Endodermal cell (in vitro differentiated cells): ENCODE data around the gene PLXNA2. TPM values are rescaled to one million over a fixed set of nuclear protein-coding genes. Genes with fewer than 3 reads are reported as not detected.
A peak's percentile ranks its signal among the peaks of the same experiment; 100 is the strongest.

Source experiments
- DNase-seq: peaks from one replicate; pipeline ENCODE4 v3.0.0-alpha.2; 2017
- H3K27ac ChIP-seq: 2 replicates; pipeline ENCODE4 v1.5.1; 2013; ENCODE audit warnings: mild to moderate bottlenecking, low read depth, low read length, moderate library complexity
- H3K27me3 ChIP-seq: 2 replicates; pipeline ENCODE4 v1.6.1; 2013; ENCODE audit warnings: mild to moderate bottlenecking, low read length, moderate library complexity; ENCODE audit not compliant: insufficient read depth, control insufficient read depth, poor library complexity, severe bottlenecking
- H3K36me3 ChIP-seq: 2 replicates; pipeline ENCODE4 v1.7.0; 2013; ENCODE audit warnings: mild to moderate bottlenecking, low read length, moderate library complexity; ENCODE audit not compliant: control insufficient read depth, insufficient read depth
- H3K4me1 ChIP-seq: one replicate; pipeline ENCODE4 v1.7.0; 2013; ENCODE audit warnings: low read length; ENCODE audit not compliant: control insufficient read depth, insufficient read depth
- H3K4me3 ChIP-seq: 2 replicates; pipeline ENCODE4 v1.5.1; 2013; ENCODE audit warnings: mild to moderate bottlenecking, low read length, moderate library complexity
- H3K9ac ChIP-seq: 2 replicates; pipeline ENCODE4 v1.6.1; 2013; ENCODE audit warnings: mild to moderate bottlenecking, low read length, moderate library complexity; ENCODE audit not compliant: poor library complexity, severe bottlenecking; ENCODE audit errors: extremely low read depth
- H3K9me3 ChIP-seq: 2 replicates; pipeline ENCODE4 v1.6.1; 2013; ENCODE audit warnings: mild to moderate bottlenecking, low read length, moderate library complexity; ENCODE audit not compliant: control insufficient read depth
- H3K27ac Mint-ChIP-seq: 2 replicates; pipeline ENCODE4 v1.8.0; 2020; ENCODE audit warnings: mixed read lengths
- H3K27me3 Mint-ChIP-seq: 2 replicates; pipeline ENCODE4 v1.8.0; 2021; ENCODE audit warnings: mild to moderate bottlenecking, mixed read lengths; ENCODE audit not compliant: insufficient read depth
- H3K36me3 Mint-ChIP-seq: 2 replicates; pipeline ENCODE4 v1.8.0; 2020; ENCODE audit warnings: low read depth, mixed read lengths
- H3K4me1 Mint-ChIP-seq: 2 replicates; pipeline ENCODE4 v1.8.0; 2020; ENCODE audit warnings: mixed read lengths
- H3K4me3 Mint-ChIP-seq: 2 replicates; pipeline ENCODE4 v1.8.0; 2020; ENCODE audit warnings: mild to moderate bottlenecking, moderate library complexity, mixed read lengths
- H3K9me3 Mint-ChIP-seq: 2 replicates; pipeline ENCODE4 v1.8.0; 2020; ENCODE audit warnings: mild to moderate bottlenecking, mixed read lengths
- CTCF ChIP-seq: fragments of 200-600 bp; sonication (generic); conservative IDR thresholded peaks from 2 replicates; pipeline ENCODE4 v1.5.0; 2021; ENCODE audit warnings: antibody characterized with exemption, mild to moderate bottlenecking
- WGBS, 2 experiments: methylation state at CpG; one replicate each; pipeline versions ENCODE4 v1.1.5 to v1.1.7; 2013; ENCODE audit warnings: missing lambda C conversion rate in 2 of 2, mixed read lengths in 1 of 2; ENCODE audit not compliant: insufficient coverage in 1 of 2, insufficient read length in 1 of 2; 5-methylcytosine and 5-hydroxymethylcytosine counted together
- total RNA-seq, 2 donors: library from RNA; stranded (reverse); fragmentation: NEBNext Ultra II Directional in 1 of 2; extraction: Animal tissue kit (Norgen Biotek cat#: 25700) in 1 of 2; gene quantifications; 2 replicates in 1 of 2; 3 replicates in 1 of 2; pipeline ENCODE4 v1.2.1, GENCODE V29; 2021

Gene PLXNA2
- total RNA-seq, 2 donors from 2014 or later, result 61.2 to 86.1 TPM

GRCh38 chr1:208242146-208242545, 2.0 kb downstream of the PLXNA2 start:
- Mint-ChIP-seq H3K27ac (no peak overlapping the region), H3K27me3 (peaks cover 28% of the 10 kb centered on the region), H3K36me3 (no peaks in the 10 kb centered on the region), H3K4me3 (peak overlapping the region; percentile 93), H3K4me1 (peaks cover 61% of the 10 kb centered on the region), H3K9me3 (no peaks in the 10 kb centered on the region)
- DNase-seq, result peak; percentile 38
- Histone ChIP-seq H3K9me3 (no peaks in the 10 kb centered on the region), H3K36me3 (peaks cover 57% of the 10 kb centered on the region), H3K4me1 (peaks cover 19% of the 10 kb centered on the region), H3K27ac (no peak overlapping the region), H3K27me3 (no peaks in the 10 kb centered on the region), H3K9ac (peak overlapping the region; percentile 91), H3K4me3 (peak overlapping the region; percentile 100)
- WGBS, 2 experiments, result 73 to 100% methylated on average over 3 of the region's 3 CpGs
- TF ChIP-seq CTCF, result no peak

DNA sequence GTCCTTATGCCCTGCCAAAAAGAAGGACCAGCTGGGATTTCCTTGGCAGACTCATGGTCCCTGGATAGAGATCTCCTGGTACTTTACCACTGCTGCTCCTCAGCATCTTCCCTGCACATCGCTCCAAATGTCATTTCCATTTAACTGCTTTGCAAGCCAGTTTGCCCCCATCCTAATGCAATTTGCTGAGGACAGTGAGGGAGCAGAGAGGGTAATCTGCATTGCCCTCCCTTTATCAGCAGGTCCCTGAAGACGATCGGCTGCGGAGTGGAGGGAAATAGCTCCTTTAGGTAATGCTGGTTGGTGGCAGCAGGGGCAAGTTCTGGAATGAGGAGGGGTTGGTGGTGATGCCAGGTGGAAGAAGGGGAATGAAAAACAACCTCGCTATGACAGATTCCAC, 2.7 kb downstream of the PLXNA2 start:
- peaks cover 27% of the 10 kb centered on the region for H3K27me3 Mint-ChIP-seq

DNA sequence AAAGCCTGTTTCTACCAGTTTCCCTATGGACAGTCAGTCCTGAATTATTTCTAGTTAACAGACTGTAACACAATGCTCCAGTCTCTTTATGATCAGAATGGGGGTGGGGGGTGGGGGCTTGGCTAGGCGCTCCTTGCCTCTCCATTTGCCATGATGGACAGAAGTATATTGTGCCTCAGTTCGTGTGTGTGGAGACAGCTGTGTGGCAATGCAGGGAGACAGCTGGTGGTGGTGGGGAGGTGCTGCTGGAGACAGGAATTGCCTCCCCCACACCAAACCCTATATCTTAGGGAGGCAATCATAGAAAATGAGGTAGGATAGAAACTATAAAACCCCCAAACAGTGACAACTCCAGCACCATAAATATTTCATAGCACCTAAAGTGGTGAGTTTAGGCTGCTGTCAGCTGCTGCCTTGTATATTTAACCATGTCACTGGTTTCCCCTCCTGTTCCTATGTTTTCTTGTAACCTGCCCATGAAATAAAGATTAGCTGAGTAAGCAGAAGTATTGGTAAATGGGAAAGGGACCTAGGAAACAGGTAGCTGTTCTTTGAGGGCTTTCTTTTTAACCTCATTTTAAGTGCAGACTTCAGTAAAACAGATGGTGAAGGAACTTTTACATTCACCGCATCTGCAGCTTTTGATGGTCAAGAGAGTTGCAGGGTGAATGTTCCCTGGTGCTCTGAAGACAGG, 3.4 kb downstream of the PLXNA2 start:
- DNase-seq, result peak; percentile 23
- Histone ChIP-seq H3K9ac (peak overlapping the region; percentile 28), H3K27ac (peak overlapping the region; percentile 35), H3K36me3 (peaks cover 65% of the 10 kb centered on the region), H3K4me3 (peak overlapping the region; percentile 100), H3K4me1 (peaks cover 23% of the 10 kb centered on the region), H3K27me3 (no peaks in the 10 kb centered on the region), H3K9me3 (no peaks in the 10 kb centered on the region)
- Mint-ChIP-seq H3K4me3 (peak overlapping the region; percentile 93), H3K27me3 (peaks cover 23% of the 10 kb centered on the region), H3K36me3 (no peaks in the 10 kb centered on the region), H3K27ac (no peak overlapping the region), H3K9me3 (no peaks in the 10 kb centered on the region), H3K4me1 (peaks cover 75% of the 10 kb centered on the region)
- TF ChIP-seq CTCF, result no peak
- 83 to 85% methylated on average over 2 of the region's 3 CpGs for WGBS, 2 experiments

More for the DNA sequence above, 2.7 kb downstream of the PLXNA2 start:
- no peak for TF ChIP-seq CTCF
- Mint-ChIP-seq H3K4me1 (peaks cover 68% of the 10 kb centered on the region), H3K36me3 (no peaks in the 10 kb centered on the region), H3K9me3 (no peaks in the 10 kb centered on the region), H3K4me3 (peak overlapping the region; percentile 93), H3K27ac (no peak overlapping the region)
- H3K4me3 ChIP-seq, result peak overlapping the region; percentile 100
- whole genome bisulfite sequencing, 2 experiments, result 55 to 80% methylated on average over 1 to 5 of the region's 5 CpGs
- no peak overlapping the region for H3K27ac ChIP-seq
- no peaks in the 10 kb centered on the region for H3K9me3 ChIP-seq
- DNase-seq, result peak; percentile 52
- H3K4me1 ChIP-seq, result peaks cover 23% of the 10 kb centered on the region
- H3K27me3 ChIP-seq, result no peaks in the 10 kb centered on the region
- peak overlapping the region; percentile 91 for H3K9ac ChIP-seq
- H3K36me3 ChIP-seq, result peaks cover 63% of the 10 kb centered on the region
